Measurements from ENCODE around the gene EPC1. TPM values are rescaled to one million over a fixed set of nuclear protein-coding genes. Genes with fewer than 3 reads are reported as not detected.

Gene EPC1
- total and polyA plus RNA-seq, 2 of the 8 experiments (the other 6 are each of a cell fraction or from before 2014, with no cell fraction given) = 23.7 to 42.3 TPM

GRCh38 chr10:32232378-32232777, 114.6 kb downstream of the EPC1 start (continued):
- no peak for TF ChIP-seq CHD7 (IDR thresholded peaks at IDR 0.05; ENCODE audit: insufficient replicate concordance, low read length)
- peak; percentile 57; the same call in 1 of the 2 replicates for TF ChIP-seq TAF1 (IDR thresholded peaks at IDR 0.05; ENCODE audit: low read depth, low read length)
- peak; percentile 29; the same call in 1 of the 2 replicates for TF ChIP-seq TBP (IDR thresholded peaks at IDR 0.05; ENCODE audit: low read depth, low read length)
- TF ChIP-seq POLR2A (IDR thresholded peaks at IDR 0.05; ENCODE audit: control extremely low read depth in 1 of 2, low read depth in 2 of 2, low read length in 2 of 2) = no peak

All from H1 (cell line).